NCI-H128 (cell line): ENCODE data around the gene GJC1.

Experiments used
- DNase-seq: peaks from one replicate; lab custom pipeline; 2025; ENCODE audit not compliant: unreplicated experiment; lab: John Stamatoyannopoulos, UW

GJC1 gene

DNA sequence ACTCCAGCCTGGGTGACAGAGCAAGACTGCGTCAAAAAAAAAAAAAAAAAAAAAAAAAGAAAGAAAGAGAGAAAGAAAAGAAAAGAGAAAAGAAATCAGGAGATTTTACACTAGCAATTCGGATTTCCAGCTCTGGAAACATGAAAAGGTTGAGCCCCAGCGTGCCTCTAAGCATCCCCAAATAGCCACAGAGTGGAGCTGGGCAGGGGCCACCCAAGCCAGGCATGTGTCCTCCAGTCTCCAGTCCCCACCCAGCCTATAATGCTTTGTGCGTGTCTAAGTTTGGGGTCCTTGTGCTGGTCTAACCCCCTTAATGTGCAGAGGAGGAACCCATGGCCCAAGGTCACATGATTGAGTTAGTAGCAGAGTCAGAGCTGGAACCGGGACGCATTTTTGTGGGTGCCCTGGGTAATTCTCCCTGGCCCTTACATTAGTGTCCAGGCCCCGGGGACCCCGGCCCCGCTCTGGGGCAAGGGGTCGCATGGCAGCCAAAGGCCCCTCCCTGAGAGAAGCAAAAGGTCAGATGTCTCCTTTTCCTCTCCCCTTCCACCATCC, 51.4 kb downstream of the GJC1 start:
- no peak for DNase-seq

DNA sequence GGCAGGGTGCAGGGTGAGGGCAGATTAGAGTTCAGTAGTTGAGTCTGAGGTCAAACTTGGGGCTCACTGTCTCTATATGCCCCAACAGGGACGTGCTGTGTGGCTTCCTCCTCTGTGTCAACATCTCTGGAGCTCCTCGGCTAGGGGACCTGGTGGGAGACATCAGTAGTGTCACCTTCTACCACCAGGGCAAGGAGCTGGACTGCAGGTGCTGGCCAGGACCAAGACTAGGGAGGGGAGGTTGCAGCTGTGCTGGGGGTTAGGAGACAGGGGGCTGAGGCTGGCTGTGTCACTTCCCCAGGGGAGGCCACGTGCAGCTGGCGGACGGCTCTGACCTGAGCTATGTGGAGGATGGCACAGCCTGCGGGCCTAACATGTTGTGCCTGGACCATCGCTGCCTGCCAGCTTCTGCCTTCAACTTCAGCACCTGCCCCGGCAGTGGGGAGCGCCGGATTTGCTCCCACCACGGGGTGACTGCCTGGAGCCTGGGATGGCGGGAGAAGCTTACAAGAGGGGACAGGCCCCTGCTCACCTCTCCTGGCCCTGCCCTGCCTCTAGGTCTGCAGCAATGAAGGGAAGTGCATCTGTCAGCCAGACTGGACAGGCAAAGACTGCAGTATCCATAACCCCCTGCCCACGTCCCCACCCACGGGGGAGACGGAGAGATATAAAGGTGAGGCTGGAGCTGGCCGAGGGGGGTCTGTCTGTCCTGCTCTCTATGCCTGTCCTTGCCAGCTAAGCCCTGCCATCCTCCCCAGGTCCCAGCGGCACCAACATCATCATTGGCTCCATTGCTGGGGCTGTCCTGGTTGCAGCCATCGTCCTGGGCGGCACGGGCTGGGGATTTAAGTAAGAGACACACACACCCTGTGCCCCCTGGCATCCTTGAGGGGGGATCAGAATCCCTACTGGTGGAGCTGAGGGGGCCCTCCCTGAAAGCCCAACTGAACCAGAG, 52.4 kb downstream of the GJC1 start:
- DNase-seq = no peak

DNA sequence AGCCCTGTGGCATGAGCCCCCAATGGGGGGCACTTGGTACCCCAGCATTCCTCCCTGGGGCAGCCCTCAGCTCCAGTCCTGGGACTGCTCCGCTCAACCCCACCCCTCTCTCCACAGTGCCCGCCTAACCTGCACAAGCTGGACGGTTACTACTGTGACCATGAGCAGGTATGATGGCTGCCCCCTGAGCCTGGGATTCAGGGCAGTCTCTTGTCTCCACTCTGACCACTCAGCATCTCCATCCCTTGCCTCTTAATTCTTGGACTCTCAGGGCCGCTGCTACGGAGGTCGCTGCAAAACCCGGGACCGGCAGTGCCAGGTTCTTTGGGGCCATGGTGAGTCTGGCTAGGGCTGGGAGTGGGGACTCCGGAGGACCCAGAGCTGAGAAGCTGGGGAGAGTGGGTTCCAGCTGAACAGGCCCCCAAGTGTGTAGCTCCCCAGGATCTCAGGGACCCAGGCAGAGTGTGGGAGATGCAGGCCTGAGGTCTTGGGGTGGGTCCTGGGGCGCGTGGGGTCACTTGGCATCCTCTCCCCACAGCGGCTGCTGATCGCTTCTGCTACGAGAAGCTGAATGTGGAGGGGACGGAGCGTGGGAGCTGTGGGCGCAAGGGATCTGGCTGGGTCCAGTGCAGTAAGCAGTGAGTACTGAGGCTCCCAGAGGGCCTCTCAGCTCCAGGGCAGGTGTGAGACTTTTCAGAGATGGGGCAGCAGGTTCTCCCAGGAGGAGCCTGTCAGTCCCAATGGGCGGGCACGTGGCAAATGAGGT, 53.3 kb downstream of the GJC1 start:
- no peak for DNase-seq

DNA sequence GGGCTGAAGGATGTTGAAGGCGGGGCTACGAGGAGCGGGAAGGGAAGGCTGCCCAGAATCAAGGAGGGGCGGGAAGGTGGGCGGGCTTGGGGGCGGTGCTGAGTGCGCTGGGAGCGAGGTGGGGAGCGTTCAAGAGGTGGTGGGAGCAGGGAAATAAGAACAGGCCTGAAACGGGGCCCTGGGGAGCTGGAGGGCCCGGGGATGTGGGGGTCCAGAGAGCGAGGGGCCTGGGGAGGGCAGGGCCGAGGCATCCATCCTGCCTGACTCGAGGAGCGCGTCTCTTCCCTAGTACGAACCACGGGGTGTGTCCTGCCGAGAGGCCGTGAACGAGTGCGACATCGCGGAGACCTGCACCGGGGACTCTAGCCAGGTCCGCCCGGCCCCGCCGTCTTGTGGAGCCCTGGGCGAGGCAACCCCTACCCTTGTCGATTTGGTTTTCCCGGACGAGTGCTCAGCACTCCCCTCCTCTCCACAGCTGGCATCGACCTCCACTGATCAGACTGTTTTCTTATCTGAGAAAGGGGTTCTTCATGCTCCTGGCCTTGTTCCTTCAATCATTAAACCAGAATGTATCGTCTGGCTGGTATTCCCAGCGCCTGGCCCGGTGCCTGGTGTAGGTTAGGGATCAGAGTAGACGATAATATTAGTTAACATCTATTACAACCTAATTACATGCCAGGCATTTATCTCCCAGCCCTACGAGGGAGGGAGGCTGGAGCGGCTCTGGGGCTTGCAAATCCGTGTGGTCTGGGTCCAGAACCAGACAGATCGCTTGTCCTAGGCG, 54.1 kb downstream of the GJC1 start:
- DNase-seq = peak; percentile 48

DNA sequence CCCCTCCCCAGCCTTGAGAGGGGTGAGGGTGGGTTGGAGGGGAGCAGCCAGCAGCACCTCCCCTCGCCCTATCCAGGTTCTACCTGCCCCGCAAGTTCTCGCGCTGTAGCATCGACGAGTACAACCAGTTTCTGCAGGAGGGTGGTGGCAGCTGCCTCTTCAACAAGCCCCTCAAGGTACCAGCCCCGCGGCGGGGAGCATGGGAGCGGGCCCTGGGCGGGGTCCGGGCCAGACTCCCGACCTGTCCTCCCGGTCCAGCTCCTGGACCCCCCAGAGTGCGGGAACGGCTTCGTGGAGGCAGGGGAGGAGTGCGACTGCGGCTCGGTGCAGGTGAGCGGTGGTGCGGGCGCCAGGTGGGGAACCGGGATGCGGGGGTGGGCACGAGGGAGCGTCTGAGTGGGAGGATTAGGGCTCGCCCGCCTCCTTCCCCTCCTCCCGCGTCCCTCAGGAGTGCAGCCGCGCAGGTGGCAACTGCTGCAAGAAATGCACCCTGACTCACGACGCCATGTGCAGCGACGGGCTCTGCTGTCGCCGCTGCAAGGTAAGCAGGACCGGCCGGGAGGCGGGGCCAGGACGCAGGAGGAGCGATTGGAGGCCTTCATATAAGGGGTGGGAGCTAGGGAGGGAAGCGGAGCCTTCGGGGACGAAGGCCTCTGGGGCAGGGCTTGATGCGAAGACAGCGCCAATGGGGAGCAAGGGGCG, 54.8 kb downstream of the GJC1 start:
- peak; percentile 92 for DNase-seq

DNA sequence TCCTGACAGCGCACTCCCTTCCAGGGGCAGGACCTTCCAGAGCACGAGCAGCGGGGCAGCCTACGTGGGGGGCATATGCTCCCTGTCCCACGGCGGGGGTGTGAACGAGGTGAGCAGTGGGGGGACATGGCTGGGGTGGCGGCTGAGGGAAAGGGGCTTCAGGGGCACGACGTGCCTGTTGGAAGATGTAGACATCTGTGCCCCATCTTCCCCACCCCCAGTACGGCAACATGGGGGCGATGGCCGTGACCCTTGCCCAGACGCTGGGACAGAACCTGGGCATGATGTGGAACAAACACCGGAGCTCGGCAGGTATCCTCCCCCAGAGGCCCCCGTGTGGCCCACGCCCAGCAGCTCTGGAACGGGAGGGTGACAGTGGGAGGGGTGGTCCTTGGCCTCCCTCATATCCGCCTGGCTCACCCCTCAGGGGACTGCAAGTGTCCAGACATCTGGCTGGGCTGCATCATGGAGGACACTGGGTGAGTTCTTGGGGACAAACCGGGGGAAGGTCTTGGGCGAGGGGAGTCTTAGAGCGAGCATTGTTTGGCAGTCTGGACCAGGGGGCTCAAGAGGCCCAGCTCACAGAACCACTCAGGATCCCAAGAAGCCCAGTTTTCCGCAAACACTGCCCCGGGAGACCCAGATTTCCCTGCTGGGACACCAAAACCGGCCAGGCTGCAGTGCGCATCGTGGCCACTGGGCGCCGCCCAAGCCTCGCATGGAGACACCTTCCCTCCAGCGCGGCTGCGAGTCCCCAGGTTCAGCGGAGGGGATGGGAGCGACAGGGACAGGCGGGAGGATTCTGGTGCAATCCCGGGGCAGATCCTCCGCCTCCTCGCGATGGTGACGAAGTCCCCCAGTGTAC, 55.6 kb downstream of the GJC1 start:
- DNase-seq = peak; percentile 65

DNA sequence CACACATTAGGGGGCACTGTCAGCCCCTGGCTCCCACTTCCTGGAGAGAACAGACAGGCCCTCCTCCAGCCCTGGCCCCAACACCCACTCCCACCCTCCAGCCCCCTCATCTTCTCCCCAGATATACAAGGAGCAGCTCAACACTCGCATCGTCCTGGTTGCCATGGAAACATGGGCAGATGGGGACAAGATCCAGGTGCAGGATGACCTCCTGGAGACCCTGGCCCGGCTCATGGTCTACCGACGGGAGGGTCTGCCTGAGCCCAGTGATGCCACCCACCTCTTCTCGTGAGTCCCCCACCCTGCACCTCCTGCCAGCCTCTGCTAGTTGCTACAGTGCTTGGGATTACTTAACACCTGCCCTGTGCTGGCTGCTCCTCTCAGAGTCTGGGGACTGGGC, 56.9 kb downstream of the GJC1 start:
- no peak for DNase-seq

DNA sequence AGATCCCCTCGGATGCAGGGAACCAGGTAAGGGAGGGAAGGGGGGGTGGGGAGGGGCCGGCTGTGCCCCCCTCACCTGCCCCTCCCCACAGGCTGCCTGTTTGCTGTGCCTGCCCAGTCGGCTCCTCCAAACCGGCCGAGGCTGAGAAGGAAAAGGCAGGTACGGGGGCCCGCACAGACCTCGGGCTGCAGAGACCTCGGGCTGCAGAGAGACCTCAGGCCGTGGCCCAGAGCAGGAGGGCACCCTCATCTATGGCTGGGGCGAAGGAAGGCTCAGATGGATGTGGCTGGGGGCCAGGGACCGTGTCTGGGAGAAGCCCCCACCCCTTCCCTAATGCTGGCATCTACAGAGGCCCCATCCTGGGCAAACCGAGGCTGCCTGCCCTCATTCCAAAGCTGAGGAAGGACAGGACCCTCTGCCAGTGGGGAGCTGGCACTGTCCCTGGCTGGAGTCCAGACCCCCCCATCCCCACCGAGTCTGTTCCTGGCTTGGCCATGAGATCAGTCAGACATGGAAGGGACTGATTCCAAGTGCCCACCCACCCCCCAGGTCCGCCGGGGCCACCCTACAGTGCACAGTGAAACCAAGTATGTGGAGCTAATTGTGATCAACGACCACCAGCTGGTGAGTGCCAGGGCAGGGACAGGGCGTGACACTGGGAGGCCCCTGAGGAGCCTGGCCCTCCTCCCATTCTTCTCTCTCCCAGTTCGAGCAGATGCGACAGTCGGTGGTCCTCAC, 57.6 kb downstream of the GJC1 start:
- no peak for DNase-seq

DNA sequence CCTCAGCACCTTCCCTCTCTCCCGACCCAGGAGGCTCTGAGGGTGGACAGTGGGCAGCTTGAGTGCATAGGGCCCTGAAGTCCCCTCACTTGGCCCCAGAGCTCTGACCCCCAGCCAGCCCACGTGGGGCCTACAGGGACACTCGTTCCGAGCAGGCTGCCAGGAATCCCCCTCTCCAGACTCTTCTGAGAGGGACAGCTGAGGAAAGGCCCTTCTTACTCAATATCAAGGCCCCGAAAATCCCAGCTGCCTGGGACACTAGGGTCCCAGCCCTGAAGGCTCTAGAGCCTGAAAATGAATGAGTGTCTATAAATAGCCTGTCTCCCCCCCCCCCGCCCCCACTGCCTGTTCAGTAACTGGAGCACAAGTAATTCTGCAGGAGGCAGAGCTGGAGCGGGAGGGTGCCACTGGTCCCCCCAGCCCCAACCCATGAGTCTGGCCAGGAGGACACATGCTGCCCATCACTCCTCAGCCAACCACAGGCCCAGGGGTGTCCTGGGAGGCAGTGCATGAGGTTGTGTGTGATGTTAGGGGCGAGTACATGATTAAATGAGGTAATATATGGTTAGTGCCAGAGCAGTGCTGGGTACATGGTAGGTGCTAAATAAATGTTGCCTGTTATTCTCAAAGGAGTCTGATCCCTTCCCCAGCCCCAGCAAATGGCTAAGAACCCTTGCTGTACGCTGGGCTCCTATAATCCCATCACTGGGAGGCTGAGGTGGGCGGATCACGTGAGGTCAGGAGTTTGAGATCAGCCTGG, 59.7 kb downstream of the GJC1 start:
- no peak for DNase-seq

DNA sequence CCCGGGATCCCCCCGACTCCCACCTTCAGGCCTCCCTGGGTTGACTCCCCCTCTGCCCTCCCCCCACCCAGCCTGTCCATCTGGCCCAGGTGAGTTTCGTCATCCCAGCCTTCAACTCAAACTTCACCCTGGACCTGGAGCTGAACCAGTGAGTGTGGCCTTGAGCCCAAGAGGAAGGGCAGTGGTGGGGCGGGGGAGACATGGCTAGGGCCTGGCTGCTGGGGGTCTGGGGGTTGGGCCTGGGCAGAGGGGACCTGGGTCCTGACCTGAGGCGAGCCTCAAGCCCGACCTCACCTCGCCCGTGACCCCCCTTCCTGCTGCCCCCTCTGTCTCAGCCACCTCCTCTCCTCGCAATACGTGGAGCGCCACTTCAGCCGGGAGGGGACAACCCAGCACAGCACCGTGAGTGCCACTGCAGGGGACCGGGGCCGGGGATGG, 60.4 kb downstream of the GJC1 start:
- DNase-seq = no peak

DNA sequence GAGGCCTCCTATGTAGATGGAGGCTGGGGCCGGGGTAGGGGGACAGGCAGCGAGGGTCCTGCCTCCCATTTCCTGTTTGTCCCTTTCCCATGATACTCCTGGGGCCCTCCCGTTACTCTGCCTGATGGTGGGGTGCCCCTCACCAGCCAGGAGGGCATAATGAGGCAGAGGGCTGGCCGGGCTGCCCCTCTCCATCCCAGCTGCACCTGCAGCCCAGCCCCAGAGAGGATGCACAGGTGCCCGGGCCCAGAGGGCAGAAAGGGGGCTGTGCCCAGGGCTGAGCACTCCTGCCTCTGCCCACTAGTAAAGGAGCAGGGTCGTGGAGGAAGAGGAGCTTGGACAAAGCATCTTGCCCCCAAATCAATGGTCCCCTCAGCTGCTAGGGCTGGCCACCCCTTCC, 60.9 kb downstream of the GJC1 start:
- no peak for DNase-seq

DNA sequence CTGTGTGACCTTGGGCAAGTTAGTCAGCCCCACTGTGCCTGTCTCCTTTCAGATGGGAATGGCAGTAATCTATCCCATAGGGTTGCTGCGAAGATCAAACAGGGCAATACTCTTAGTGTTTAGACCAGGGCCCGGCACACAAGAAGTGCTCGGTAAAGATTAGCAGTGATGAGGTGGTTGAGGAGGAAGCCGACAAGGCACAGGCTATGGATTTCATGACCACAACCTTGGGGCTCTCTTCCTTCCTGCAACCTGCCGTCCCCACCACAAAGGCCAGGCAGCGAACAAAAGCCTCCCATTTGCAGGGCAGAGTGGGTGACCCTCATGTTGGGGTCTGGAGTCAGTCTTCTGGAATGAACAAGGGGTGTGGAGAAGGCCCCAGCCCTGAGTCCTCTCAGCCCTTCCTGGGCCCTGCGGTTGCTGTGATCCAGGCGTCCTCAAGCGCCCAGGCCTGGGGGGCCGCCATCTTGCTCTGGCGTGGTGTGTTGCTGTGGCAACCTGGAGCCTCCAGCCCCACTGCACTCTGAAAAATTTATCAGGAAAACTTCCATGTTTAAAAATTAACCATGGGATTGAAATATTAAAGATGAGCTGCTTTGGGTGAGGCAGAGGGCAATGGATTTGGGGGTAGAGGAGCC, 61.5 kb downstream of the GJC1 start:
- no peak for DNase-seq

DNA sequence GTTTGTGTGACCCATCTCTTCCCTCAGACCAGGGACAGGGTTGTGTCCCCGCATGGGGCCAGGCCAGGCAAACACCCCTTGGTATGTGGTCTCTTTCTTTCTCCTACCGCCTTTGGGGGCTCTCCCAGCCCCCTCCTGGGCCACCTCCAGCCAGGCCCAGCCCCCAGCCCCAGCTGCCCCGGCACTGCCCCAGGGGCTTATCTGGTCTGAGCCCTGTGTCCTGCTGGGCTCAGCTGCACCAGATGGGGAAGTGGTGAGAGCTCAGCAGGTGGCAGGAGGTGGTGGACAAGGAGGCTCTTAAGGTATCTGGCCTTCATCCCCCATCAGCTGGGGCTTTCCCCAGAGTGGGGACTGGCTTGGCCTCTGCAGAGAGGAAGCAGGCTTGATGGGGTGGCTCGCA, 62.6 kb downstream of the GJC1 start:
- no peak for DNase-seq

DNA sequence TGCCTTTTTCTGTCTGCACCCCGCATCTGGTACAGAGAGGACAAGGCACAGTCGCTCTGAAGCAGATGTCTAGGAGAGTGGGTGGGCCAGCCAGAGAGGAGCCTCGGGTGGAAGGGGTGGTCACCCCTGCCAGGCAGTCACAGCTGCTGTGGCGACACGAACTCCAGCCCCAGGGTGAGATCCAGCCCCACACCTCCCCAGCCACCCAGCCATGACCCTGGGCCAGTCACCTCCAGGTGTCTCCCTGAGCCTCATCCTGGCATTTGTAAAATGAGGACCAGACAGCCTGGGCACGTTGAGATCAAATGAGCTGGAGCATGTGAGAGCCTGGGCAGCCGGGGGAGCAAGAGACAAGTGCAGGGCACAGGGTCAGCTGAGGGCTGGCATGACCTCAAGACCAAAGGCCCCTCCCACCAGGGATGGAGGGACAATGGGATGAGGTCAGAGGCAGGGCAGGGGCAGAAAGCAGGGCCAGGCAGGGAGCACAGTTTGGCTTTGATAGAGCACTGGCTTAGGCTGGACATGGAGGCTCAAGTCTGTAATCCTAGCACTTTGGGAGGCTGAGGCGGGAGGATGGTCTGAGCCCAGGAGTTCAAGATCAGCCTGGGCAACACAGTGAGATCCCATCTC, 63.6 kb downstream of the GJC1 start:
- DNase-seq = no peak

DNA sequence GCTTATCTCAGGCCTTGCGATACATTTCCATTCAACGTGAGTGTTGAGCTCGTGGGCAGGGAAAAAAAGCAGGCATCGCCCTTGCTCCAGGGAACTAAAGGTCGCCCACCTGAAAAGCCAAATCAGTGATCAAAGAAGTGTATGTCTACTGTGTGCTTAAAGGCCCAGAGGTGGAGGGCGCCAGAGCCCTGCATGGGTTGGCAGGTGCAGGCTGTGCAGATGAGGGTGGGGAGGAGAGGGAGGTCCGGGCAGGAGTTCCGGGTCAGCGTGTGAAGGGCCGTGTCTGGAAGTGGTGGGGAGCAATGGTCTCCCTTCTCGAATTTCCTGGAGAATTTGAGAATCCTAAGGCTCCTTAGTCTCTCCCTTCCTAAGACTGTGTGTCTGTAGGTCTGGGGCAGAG, 64.1 kb downstream of the GJC1 start:
- DNase-seq = no peak

DNA sequence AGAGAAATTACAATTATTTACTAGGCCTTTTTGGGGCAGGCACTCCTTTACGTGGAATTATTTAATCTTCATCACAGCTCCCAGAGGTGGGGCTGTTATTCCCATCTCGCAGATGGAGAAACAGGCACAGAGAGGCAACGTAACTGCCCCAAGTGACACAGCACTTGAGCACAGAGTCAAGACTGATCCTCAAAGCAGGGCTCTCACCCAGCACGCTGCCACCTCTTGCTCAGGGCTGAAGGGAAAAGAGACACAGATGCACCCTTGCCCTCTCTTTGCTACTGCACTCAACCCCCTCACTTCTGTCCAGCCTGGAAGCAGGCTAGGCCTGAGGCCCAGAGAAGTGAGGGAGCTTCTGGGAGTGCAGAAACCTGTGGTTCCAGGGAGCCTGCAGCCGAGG, 66.9 kb downstream of the GJC1 start:
- no peak for DNase-seq
